H1 (cell line): Measurements from ENCODE around the gene HS6ST2. TPM values are rescaled to one million over a fixed set of nuclear protein-coding genes. Genes with fewer than 3 reads are reported as not detected.

ENCODE experiments used
- CTCF ChIA-PET: fragments of 300-600 bp; sonication (Branson Sonifier 250); formaldehyde crosslinking; loops from one replicate; lab custom pipeline; 2021; ENCODE audit not compliant: partially characterized antibody; lab: Charles Lee
- POLR2A ChIA-PET: fragments of 300-600 bp; sonication (Branson Sonifier 250); formaldehyde crosslinking; loops from one replicate; lab custom pipeline; 2021; ENCODE audit warnings: inconsistent platforms; ENCODE audit not compliant: partially characterized antibody; lab: Charles Lee
- DNase-seq, 2 experiments: peaks; one replicate each; pipeline versions ENCODE4 v3.0.0 to v3.0.0-alpha.2; 2010 to 2022; ENCODE audit warnings: low spot score in 2 of 2, low read depth in 1 of 2, mixed read lengths in 1 of 2
- FAIRE-seq: peaks from 2 replicates; lab custom pipeline; 2011; peaks lifted over from hg19 to GRCh38; lab: Jason Lieb, UNC
- H2AFZ ChIP-seq: 2 replicates; pipeline ENCODE4 v1.8.1; 2012; ENCODE audit warnings: low read length, inconsistent platforms
- H2AK5ac ChIP-seq: 2 replicates; pipeline ENCODE4 v1.6.1; 2013; ENCODE audit warnings: low read depth, low read length
- H2BK120ac ChIP-seq: replicated peaks from 2 replicates; pipeline ENCODE3; 2013; ENCODE audit warnings: low read depth, low read length, inconsistent platforms
- H2BK12ac ChIP-seq: 2 replicates; pipeline ENCODE4 v1.6.1; 2013; ENCODE audit warnings: low read depth, low read length
- H2BK15ac ChIP-seq: 2 replicates; pipeline ENCODE4 v1.6.1; 2013; ENCODE audit warnings: low read length
- H2BK20ac ChIP-seq: 2 replicates; pipeline ENCODE4 v1.6.1; 2013; ENCODE audit warnings: low read length
- H2BK5ac ChIP-seq: 2 replicates; pipeline ENCODE4 v1.6.1; 2013; ENCODE audit warnings: low read depth, low read length
- H3K14ac ChIP-seq: 2 replicates; pipeline ENCODE4 v1.6.1; 2013; ENCODE audit warnings: inconsistent platforms; ENCODE audit not compliant: insufficient read length
- H3K18ac ChIP-seq: 2 replicates; pipeline ENCODE4 v1.6.1; 2013; ENCODE audit warnings: low read length; ENCODE audit errors: extremely low read depth
- H3K23ac ChIP-seq: 2 replicates; pipeline ENCODE4 v1.6.1; 2013; ENCODE audit warnings: inconsistent platforms; ENCODE audit not compliant: insufficient read length
- H3K23me2 ChIP-seq: 2 replicates; pipeline ENCODE4 v1.6.1; 2013; ENCODE audit warnings: low read depth, low read length
- H3K27ac ChIP-seq: 2 replicates; pipeline ENCODE4 v1.6.1; 2011; ENCODE audit warnings: low read depth, low read length, inconsistent platforms
- H3K27me3 ChIP-seq, 4 experiments: replicated peaks in 1 of 4; 1 replicate in 1 of 4; 2 replicates in 3 of 4; pipeline versions ENCODE4 v1.6.1 to v1.8.1; 2011 to 2013; ENCODE audit warnings: low read length in 3 of 4, mild to moderate bottlenecking in 3 of 4, inconsistent platforms in 2 of 4, mixed read lengths in 2 of 4, moderate library complexity in 1 of 4; ENCODE audit not compliant: control insufficient read depth in 3 of 4, insufficient read depth in 3 of 4; ENCODE audit errors: extremely low read depth in 1 of 4
- H3K36me3 ChIP-seq, 4 experiments: 2 replicates each; pipeline versions ENCODE4 v1.6.1 to v1.8.1; 2011 to 2013; ENCODE audit warnings: mild to moderate bottlenecking in 4 of 4, low read length in 3 of 4, moderate library complexity in 2 of 4, control low read depth in 1 of 4, inconsistent platforms in 1 of 4; ENCODE audit not compliant: insufficient read depth in 4 of 4, control insufficient read depth in 2 of 4
- H3K4ac ChIP-seq: replicated peaks from 2 replicates; pipeline ENCODE3; 2013; ENCODE audit warnings: low read length, low read depth, mixed read lengths, inconsistent platforms; ENCODE audit not compliant: insufficient read length
- H3K4me1 ChIP-seq, 4 experiments: replicated peaks in 1 of 4; 1 replicate in 1 of 4; 2 replicates in 3 of 4; pipeline versions ENCODE4 v1.6.1 to v1.8.1; 2011 to 2013; ENCODE audit warnings: low read length in 3 of 4, inconsistent platforms in 2 of 4, mixed read lengths in 1 of 4; ENCODE audit not compliant: insufficient read depth in 4 of 4, control insufficient read depth in 3 of 4
- H3K4me2 ChIP-seq, 2 experiments: 2 replicates each; pipeline versions ENCODE4 v1.6.1 to v1.8.1; 2011 to 2013; ENCODE audit warnings: low read depth in 2 of 2, low read length in 2 of 2, control low read depth in 1 of 2, inconsistent platforms in 1 of 2, mild to moderate bottlenecking in 1 of 2; ENCODE audit not compliant: insufficient read depth in 1 of 2
- H3K4me3 ChIP-seq, 4 experiments: fragments of 200-600, 300-600 bp in 1 of 4; sonication (generic), shearing (Covaris generic), sonication (Bioruptor Twin) in 1 of 4; 2 replicates each; pipeline versions ENCODE4 v1.5.1 to v1.8.1; 2011 to 2016; ENCODE audit warnings: low read length in 4 of 4, low read depth in 3 of 4, control low read depth in 2 of 4, inconsistent platforms in 2 of 4, mild to moderate bottlenecking in 2 of 4, mixed read lengths in 1 of 4, moderate library complexity in 1 of 4; ENCODE audit not compliant: insufficient read depth in 2 of 4; ENCODE audit errors: extremely low read depth in 1 of 4
- H3K56ac ChIP-seq: replicated peaks from 2 replicates; pipeline ENCODE3; 2013; ENCODE audit warnings: low read depth, mild to moderate bottlenecking, mixed read lengths, low read length, inconsistent platforms; ENCODE audit not compliant: insufficient read length
- H3K79me1 ChIP-seq: 2 replicates; pipeline ENCODE4 v1.6.1; 2013; ENCODE audit warnings: low read depth, low read length, control low read depth
- H3K79me2 ChIP-seq, 2 experiments: 2 replicates each; pipeline versions ENCODE4 v1.6.1 to v1.8.1; 2012 to 2013; ENCODE audit warnings: low read length in 2 of 2, mild to moderate bottlenecking in 2 of 2, inconsistent platforms in 1 of 2; ENCODE audit not compliant: insufficient read depth in 2 of 2, control insufficient read depth in 1 of 2
- H3K9ac ChIP-seq, 4 experiments: replicated peaks in 1 of 4; 1 replicate in 1 of 4; 2 replicates in 3 of 4; pipeline versions ENCODE4 v1.6.1 to v1.8.1; 2011 to 2013; ENCODE audit warnings: low read depth in 3 of 4, low read length in 3 of 4, control low read depth in 2 of 4, mild to moderate bottlenecking in 2 of 4, moderate library complexity in 2 of 4, inconsistent platforms in 1 of 4; ENCODE audit errors: extremely low read depth in 1 of 4
- H3K9me3 ChIP-seq, 2 experiments: 2 replicates each; pipeline versions ENCODE4 v1.6.1 to v1.8.1; 2012 to 2013; ENCODE audit warnings: mild to moderate bottlenecking in 2 of 2, moderate library complexity in 2 of 2, control low read depth in 1 of 2, inconsistent platforms in 1 of 2, low read depth in 1 of 2, low read length in 1 of 2, mixed read lengths in 1 of 2; ENCODE audit not compliant: insufficient read depth in 2 of 2
- H4K20me1 ChIP-seq, 2 experiments: replicated peaks in 1 of 2; 2 replicates each; pipeline versions ENCODE3 to v1.8.1; 2011 to 2013; ENCODE audit warnings: inconsistent platforms in 2 of 2, low read length in 2 of 2, mild to moderate bottlenecking in 1 of 2; ENCODE audit not compliant: insufficient read depth in 2 of 2, control insufficient read depth in 1 of 2
- H4K5ac ChIP-seq: 2 replicates; pipeline ENCODE4 v1.6.1; 2013; ENCODE audit warnings: low read length, low read depth, mixed read lengths, inconsistent platforms; ENCODE audit not compliant: insufficient read length
- H4K8ac ChIP-seq: 2 replicates; pipeline ENCODE4 v1.8.0; 2013; ENCODE audit warnings: mild to moderate bottlenecking, moderate library complexity, low read length, inconsistent platforms; ENCODE audit not compliant: insufficient read depth; ENCODE audit errors: extremely low read depth
- H4K91ac ChIP-seq: replicated peaks from 2 replicates; pipeline ENCODE3; 2013; ENCODE audit warnings: low read length, mixed read lengths, inconsistent platforms; ENCODE audit not compliant: insufficient read length
- BCL11A ChIP-seq, 2 experiments: IDR thresholded peaks; one replicate each; pipeline ENCODE4 v1.6.1; 2011; ENCODE audit warnings: low read depth in 2 of 2, low read length in 2 of 2, mild to moderate bottlenecking in 2 of 2
- BRCA1 ChIP-seq: IDR thresholded peaks from 2 replicates; pipeline ENCODE4 v1.6.1; 2012; ENCODE audit warnings: low read depth, low read length, improper control_type of control experiment
- JUND ChIP-seq: IDR thresholded peaks from 2 replicates; pipeline ENCODE4 v1.6.1; 2011; ENCODE audit warnings: mild to moderate bottlenecking, improper control_type of control experiment, low read length
- KDM1A ChIP-seq: fragments of 200-600, 300-600 bp; sonication (generic); IDR thresholded peaks from 2 replicates; pipeline ENCODE4 v1.7.1; 2016; ENCODE audit warnings: mild to moderate bottlenecking, low read length, borderline replicate concordance
- KDM4A ChIP-seq: IDR thresholded peaks from one replicate; pipeline ENCODE4 v1.7.1; 2012; ENCODE audit warnings: low read depth, mild to moderate bottlenecking, moderate library complexity, low read length, inconsistent platforms; ENCODE audit not compliant: severe bottlenecking
- MAX ChIP-seq: IDR thresholded peaks from 2 replicates; pipeline ENCODE4 v1.6.1; 2012; ENCODE audit warnings: inconsistent platforms
- POU5F1 ChIP-seq: IDR thresholded peaks from 2 replicates; pipeline ENCODE4 v1.6.1; 2011; ENCODE audit warnings: low read depth, mild to moderate bottlenecking, low read length, moderate library complexity
- RNF2 ChIP-seq: fragments of 200-900, 300-1000 bp; sonication (generic); IDR thresholded peaks from 2 replicates; pipeline ENCODE4 v1.7.1; 2016; ENCODE audit warnings: borderline replicate concordance, low read depth, mild to moderate bottlenecking, antibody characterized with exemption, low read length; ENCODE audit not compliant: poor library complexity, severe bottlenecking; ENCODE audit errors: missing control alignments
- WGBS, 2 experiments: shearing (Covaris generic) in 1 of 2; methylation state at CpG; one replicate each; pipeline versions ENCODE4 v1.1.6 to v1.1.7; 2013 to 2015; ENCODE audit warnings: low lambda C conversion rate in 2 of 2, mixed read lengths in 2 of 2, inconsistent platforms in 1 of 2, low coverage in 1 of 2, missing lambda C conversion rate in 1 of 2; ENCODE audit not compliant: insufficient replicate concordance in 2 of 2, insufficient coverage in 1 of 2, insufficient read length in 1 of 2; ENCODE audit errors: extremely low coverage in 1 of 2, missing lambda C conversion rate in 1 of 2; 5-methylcytosine and 5-hydroxymethylcytosine counted together
- polyA plus RNA-seq, 7 experiments: library from polyadenylated mRNA; depleted of rRNA in 3 of 7; stranded (reverse) in 5 of 7; unstranded in 2 of 7; fragments of >200 nt in 5 of 7; fragments of 200-250 nt in 2 of 7; gene quantifications; 1 replicate in 5 of 7; 2 replicates in 1 of 7; 4 replicates in 1 of 7; pipeline versions ENCODE4 v1.2.1 to v1.2.3, GENCODE V29; 2011 to 2013; ENCODE audit warnings: missing spikeins in 2 of 7, mixed read lengths in 2 of 7
- total RNA-seq: library from RNA; stranded (reverse); fragmentation: NEBNext Ultra II Directional; extraction: Animal tissue kit (Norgen Biotek cat#: 25700); gene quantifications from 2 replicates; pipeline ENCODE4 v1.2.1, GENCODE V29; 2021

Gene HS6ST2
- total and polyA plus RNA-seq, 2 of the 8 experiments (the other 6 are each of a cell fraction or from before 2014, with no cell fraction given) = 3.9 TPM

- Histone ChIP-seq H3K4ac (no peak overlapping the region), H3K9ac (no peak overlapping the region), H2AFZ (no peak overlapping the region), H3K4me3 (no peak overlapping the region), H4K5ac (no peak overlapping the region), H3K56ac (no peak overlapping the region), H3K23ac (no peak overlapping the region), H3K23me2 (no peaks in the 10 kb centered on the region), H3K79me1 (no peaks in the 10 kb centered on the region), H3K79me2 (no peaks in the 10 kb centered on the region), H3K27me3 (peaks cover 11 to 43% (median 32%) of the 10 kb centered on the region in 4 experiments), H2BK12ac (no peak overlapping the region), H3K18ac (no peak overlapping the region), H3K4me2 (no peak overlapping the region), H2BK15ac (no peak overlapping the region), H4K20me1 (no peaks in the 10 kb centered on the region), H2AK5ac (no peak overlapping the region), H3K27ac (no peak overlapping the region), H2BK5ac (no peak overlapping the region), H3K4me1 (peaks cover 0 to 3% (median under 1%) of the 10 kb centered on the region in 4 experiments; a peak in 4 of 7 replicates), H4K8ac (no peak overlapping the region), H2BK120ac (no peak overlapping the region), H3K36me3 (no peaks in the 10 kb centered on the region), H3K14ac (no peak overlapping the region), H2BK20ac (no peak overlapping the region), H3K9me3 (no peaks in the 10 kb centered on the region), H4K91ac (no peak overlapping the region)
- WGBS, 2 experiments = 66% methylated on average over 3 of the region's 3 CpGs; no CpG with 5 or more reads in 1 of the 2 experiments
- DNase-seq = no peak
- POLR2A ChIA-PET = no interaction called here
- CTCF ChIA-PET = interaction anchor here (0.7 to 2.9 kb wide), 13 partner anchors 9 to 834 kb away, joined by 3 to 16 read pairs (median 5); no protein-coding TSS in a partner anchor
- no peak for TF ChIP-seq JUND
- no peak for TF ChIP-seq RNF2
- TF ChIP-seq KDM1A = no peak
- no peak for TF ChIP-seq KDM4A
- TF ChIP-seq POU5F1 = no peak
- no peak for TF ChIP-seq MAX
- no peak for TF ChIP-seq BRCA1
- TF ChIP-seq BCL11A (IDR thresholded peaks at IDR 0.05; ENCODE audit: low read depth in 2 of 2, low read length in 2 of 2) = no peak
- no peak for FAIRE-seq
These were observed 282.3 kb downstream of the HS6ST2 start for GRCh38 chrX:132676102-132676501.
